GM23338 (cell line): ENCODE measurements around the gene FBXW4. TPM values are rescaled to one million over a fixed set of nuclear protein-coding genes. Genes with fewer than 3 reads are reported as not detected.

Experiments used
- ATAC-seq: fragments of 200-7000 bp; cut with Tn5 transposase; 3 replicates; pipeline ENCODE4 v1.9.1; 2020
- DNase-seq: peaks from one replicate; pipeline ENCODE4 v3.0.0-alpha.2; 2015; ENCODE audit warnings: low spot score
- H2AFZ ChIP-seq: fragments of 200-600 bp; sonication (generic); 2 replicates; pipeline ENCODE4 v1.8.0; 2016; ENCODE audit warnings: antibody characterized with exemption, mild to moderate bottlenecking, moderate library complexity
- H3F3A ChIP-seq: fragments of 200-600 bp; sonication (generic); replicated peaks from 2 replicates; pipeline ENCODE4 v1.8.0; 2017; ENCODE audit warnings: antibody characterized with exemption, mixed run types, low read depth
- H3K27ac ChIP-seq: fragments of 200-600 bp; sonication (generic); 2 replicates; pipeline ENCODE4 v1.6.1; 2016; ENCODE audit warnings: low read depth
- H3K27me3 ChIP-seq: fragments of 200-600 bp; sonication (generic); 2 replicates; pipeline ENCODE4 v1.8.0; 2016; ENCODE audit warnings: mild to moderate bottlenecking, mixed run types, moderate library complexity; ENCODE audit not compliant: insufficient read depth
- H3K36me3 ChIP-seq: fragments of 200-600 bp; sonication (generic); 2 replicates; pipeline ENCODE4 v1.8.0; 2016; ENCODE audit warnings: mild to moderate bottlenecking; ENCODE audit not compliant: insufficient read depth
- H3K4me1 ChIP-seq: fragments of 200-600 bp; sonication (generic); 2 replicates; pipeline ENCODE4 v1.8.0; 2016; ENCODE audit warnings: mild to moderate bottlenecking, moderate library complexity; ENCODE audit not compliant: insufficient read depth
- H3K4me2 ChIP-seq: fragments of 200-600 bp; sonication (generic); 2 replicates; pipeline ENCODE4 v1.7.1; 2017; ENCODE audit warnings: mixed run types
- H3K4me3 ChIP-seq: fragments of 200-600 bp; sonication (generic); 2 replicates; pipeline ENCODE4 v1.6.1; 2016; ENCODE audit warnings: mixed run types
- H3K79me2 ChIP-seq: fragments of 200-600 bp; sonication (generic); replicated peaks from 2 replicates; pipeline ENCODE4 v1.8.0; 2017; ENCODE audit warnings: mild to moderate bottlenecking; ENCODE audit not compliant: insufficient read depth
- H3K9me2 ChIP-seq: fragments of 200-600 bp; sonication (generic); 2 replicates; pipeline ENCODE4 v1.8.0; 2017; ENCODE audit not compliant: insufficient read depth
- H4K20me1 ChIP-seq: fragments of 200-600 bp; sonication (generic); replicated peaks from 2 replicates; pipeline ENCODE4 v1.8.0; 2017; ENCODE audit warnings: mild to moderate bottlenecking; ENCODE audit not compliant: insufficient read depth
- H3K27ac Mint-ChIP-seq: 2 replicates; pipeline ENCODE4 v1.8.0; 2020; ENCODE audit warnings: inconsistent platforms, mild to moderate bottlenecking, moderate library complexity, mixed read lengths
- H3K27me3 Mint-ChIP-seq: 3 replicates; pipeline ENCODE4 v1.8.0; 2022; ENCODE audit warnings: low read depth, mild to moderate bottlenecking, moderate library complexity, mixed read lengths, inconsistent platforms; ENCODE audit not compliant: insufficient read depth, poor library complexity
- H3K36me3 Mint-ChIP-seq: 3 replicates; pipeline ENCODE4 v1.8.0; 2021; ENCODE audit warnings: low read depth, mild to moderate bottlenecking, inconsistent platforms, moderate library complexity, mixed read lengths
- H3K4me1 Mint-ChIP-seq: 3 replicates; pipeline ENCODE4 v1.8.0; 2020; ENCODE audit warnings: mild to moderate bottlenecking, inconsistent platforms, mixed read lengths
- H3K4me3 Mint-ChIP-seq: 3 replicates; pipeline ENCODE4 v1.8.0; 2021; ENCODE audit warnings: moderate library complexity, mild to moderate bottlenecking, inconsistent platforms, mixed read lengths
- H3K9me3 Mint-ChIP-seq: 3 replicates; pipeline ENCODE4 v1.8.0; 2020; ENCODE audit warnings: moderate library complexity, mild to moderate bottlenecking, inconsistent platforms, mixed read lengths
- CREB1 ChIP-seq: fragments of 250-450 bp; sonication (Bioruptor Pico); IDR thresholded peaks from 2 replicates; pipeline ENCODE4 v1.5.0; 2020; ENCODE audit warnings: low read depth, mild to moderate bottlenecking, moderate library complexity
- CTCF ChIP-seq, 2 experiments: fragments of 200-600 bp in 1 of 2; sonication (generic) in 1 of 2; conservative IDR thresholded peaks; 2 replicates each; pipeline versions ENCODE4 v1.5.1 to v1.6.1; 2016 to 2017; ENCODE audit warnings: antibody characterized with exemption in 2 of 2, low read depth in 2 of 2, mild to moderate bottlenecking in 2 of 2, moderate library complexity in 1 of 2
- EZH2 ChIP-seq: fragments of 200-600 bp; sonication (generic); IDR thresholded peaks from one replicate; pipeline ENCODE4 v1.8.0; 2017; ENCODE audit warnings: antibody characterized with exemption, mild to moderate bottlenecking, low read depth; ENCODE audit not compliant: unreplicated experiment
- EZH2phosphoT487 ChIP-seq: fragments of 200-600 bp; sonication (generic); IDR thresholded peaks from one replicate; pipeline ENCODE4 v1.8.1; 2018; ENCODE audit warnings: antibody characterized with exemption; ENCODE audit not compliant: unreplicated experiment
- JUNB ChIP-seq: IDR thresholded peaks from one replicate; pipeline ENCODE4 v1.6.1; 2016; ENCODE audit warnings: antibody characterized with exemption; ENCODE audit not compliant: unreplicated experiment
- NANOG ChIP-seq: IDR thresholded peaks from 2 replicates; pipeline ENCODE4 v1.6.1; 2016; ENCODE audit warnings: antibody characterized with exemption, borderline replicate concordance
- POLR2AphosphoS5 ChIP-seq: IDR thresholded peaks from 2 replicates; pipeline ENCODE4 v1.6.1; 2016; ENCODE audit warnings: antibody characterized with exemption, low read depth
- STAT1 ChIP-seq: IDR thresholded peaks from one replicate; pipeline ENCODE4 v1.6.1; 2016; ENCODE audit warnings: antibody characterized with exemption; ENCODE audit not compliant: unreplicated experiment
- ZNF114 ChIP-seq: fragments of 250-450 bp; sonication (Bioruptor Pico); IDR thresholded peaks from 2 replicates; pipeline ENCODE4 v1.5.0; 2020; ENCODE audit warnings: mild to moderate bottlenecking, moderate library complexity
- ZNF331 ChIP-seq: fragments of 250-450 bp; sonication (Bioruptor Pico); IDR thresholded peaks from 2 replicates; pipeline ENCODE4 v1.5.0; 2020; ENCODE audit warnings: low read depth, mild to moderate bottlenecking, moderate library complexity
- polyA plus RNA-seq: library from polyadenylated mRNA; unstranded; fragments of >200 nt; fragmentation: Nextera tagmentation; extraction: Ambion mirVana; gene quantifications from 2 replicates; pipeline ENCODE4 v1.2.1, GENCODE V29; 2016
- total RNA-seq: library from RNA; depleted of rRNA; stranded (reverse); fragments of >200 nt; shearing (Covaris generic); gene quantifications from 2 replicates; pipeline ENCODE4 v1.2.3, GENCODE V29; 2014
- TF ChIP-seq, protein P1 (sequence below): IDR thresholded peaks from one replicate; pipeline ENCODE4 v1.6.1; 2018; ENCODE audit warnings: antibody characterized with exemption; ENCODE audit not compliant: unreplicated experiment
- TF ChIP-seq, protein P2 (sequence below): IDR thresholded peaks from 2 replicates; pipeline ENCODE4 v1.6.1; 2016; ENCODE audit warnings: antibody characterized with exemption
- TF ChIP-seq, protein P3 (sequence below): fragments of 250-450 bp; sonication (Bioruptor Pico); IDR thresholded peaks from 2 replicates; pipeline ENCODE4 v1.5.0; 2020; ENCODE audit warnings: mild to moderate bottlenecking, moderate library complexity

Gene FBXW4
- total and polyA plus RNA-seq, 2 experiments from 2014 or later: 8.0 to 18.6 TPM

GRCh38 chr10:101612086-101612485 is 82.9 kb downstream of the FBXW4 start:
- H3K9me3 Mint-ChIP-seq: no peaks in the 10 kb centered on the region
- ATAC-seq: no peak
- no peaks in the 10 kb centered on the region for H3K27me3 ChIP-seq

More at GRCh38 chr10:101612086-101612485, 82.9 kb downstream of the FBXW4 start:
- Histone ChIP-seq H3K79me2 (no peaks in the 10 kb centered on the region), H3K9me2 (no peaks in the 10 kb centered on the region), H3K4me3 (no peak overlapping the region), H3K27ac (no peak overlapping the region), H4K20me1 (no peaks in the 10 kb centered on the region), H3F3A (no peaks in the 10 kb centered on the region), H3K36me3 (no peaks in the 10 kb centered on the region), H2AFZ (no peak overlapping the region), H3K4me1 (peaks cover 21% of the 10 kb centered on the region), H3K4me2 (no peak overlapping the region)
- TF ChIP-seq STAT1 (no peak), CREB1 (CRISPR knock-in tag) (no peak), CTCF (conservative IDR thresholded peaks at IDR 0.05; ENCODE audit: low read depth in 2 of 2) (no peak), EZH2phosphoT487 (no peak), NANOG (no peak), ZNF331 (CRISPR knock-in tag) (no peak), EZH2 (no peak), ZNF114 (no peak), POLR2AphosphoS5 (no peak), JUNB (no peak)
- TF ChIP-seq, protein P1, sequence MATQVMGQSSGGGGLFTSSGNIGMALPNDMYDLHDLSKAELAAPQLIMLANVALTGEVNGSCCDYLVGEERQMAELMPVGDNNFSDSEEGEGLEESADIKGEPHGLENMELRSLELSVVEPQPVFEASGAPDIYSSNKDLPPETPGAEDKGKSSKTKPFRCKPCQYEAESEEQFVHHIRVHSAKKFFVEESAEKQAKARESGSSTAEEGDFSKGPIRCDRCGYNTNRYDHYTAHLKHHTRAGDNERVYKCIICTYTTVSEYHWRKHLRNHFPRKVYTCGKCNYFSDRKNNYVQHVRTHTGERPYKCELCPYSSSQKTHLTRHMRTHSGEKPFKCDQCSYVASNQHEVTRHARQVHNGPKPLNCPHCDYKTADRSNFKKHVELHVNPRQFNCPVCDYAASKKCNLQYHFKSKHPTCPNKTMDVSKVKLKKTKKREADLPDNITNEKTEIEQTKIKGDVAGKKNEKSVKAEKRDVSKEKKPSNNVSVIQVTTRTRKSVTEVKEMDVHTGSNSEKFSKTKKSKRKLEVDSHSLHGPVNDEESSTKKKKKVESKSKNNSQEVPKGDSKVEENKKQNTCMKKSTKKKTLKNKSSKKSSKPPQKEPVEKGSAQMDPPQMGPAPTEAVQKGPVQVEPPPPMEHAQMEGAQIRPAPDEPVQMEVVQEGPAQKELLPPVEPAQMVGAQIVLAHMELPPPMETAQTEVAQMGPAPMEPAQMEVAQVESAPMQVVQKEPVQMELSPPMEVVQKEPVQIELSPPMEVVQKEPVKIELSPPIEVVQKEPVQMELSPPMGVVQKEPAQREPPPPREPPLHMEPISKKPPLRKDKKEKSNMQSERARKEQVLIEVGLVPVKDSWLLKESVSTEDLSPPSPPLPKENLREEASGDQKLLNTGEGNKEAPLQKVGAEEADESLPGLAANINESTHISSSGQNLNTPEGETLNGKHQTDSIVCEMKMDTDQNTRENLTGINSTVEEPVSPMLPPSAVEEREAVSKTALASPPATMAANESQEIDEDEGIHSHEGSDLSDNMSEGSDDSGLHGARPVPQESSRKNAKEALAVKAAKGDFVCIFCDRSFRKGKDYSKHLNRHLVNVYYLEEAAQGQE: no peak
- TF ChIP-seq, protein P2, sequence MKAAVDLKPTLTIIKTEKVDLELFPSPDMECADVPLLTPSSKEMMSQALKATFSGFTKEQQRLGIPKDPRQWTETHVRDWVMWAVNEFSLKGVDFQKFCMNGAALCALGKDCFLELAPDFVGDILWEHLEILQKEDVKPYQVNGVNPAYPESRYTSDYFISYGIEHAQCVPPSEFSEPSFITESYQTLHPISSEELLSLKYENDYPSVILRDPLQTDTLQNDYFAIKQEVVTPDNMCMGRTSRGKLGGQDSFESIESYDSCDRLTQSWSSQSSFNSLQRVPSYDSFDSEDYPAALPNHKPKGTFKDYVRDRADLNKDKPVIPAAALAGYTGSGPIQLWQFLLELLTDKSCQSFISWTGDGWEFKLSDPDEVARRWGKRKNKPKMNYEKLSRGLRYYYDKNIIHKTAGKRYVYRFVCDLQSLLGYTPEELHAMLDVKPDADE: no peak
- TF ChIP-seq, protein P3, sequence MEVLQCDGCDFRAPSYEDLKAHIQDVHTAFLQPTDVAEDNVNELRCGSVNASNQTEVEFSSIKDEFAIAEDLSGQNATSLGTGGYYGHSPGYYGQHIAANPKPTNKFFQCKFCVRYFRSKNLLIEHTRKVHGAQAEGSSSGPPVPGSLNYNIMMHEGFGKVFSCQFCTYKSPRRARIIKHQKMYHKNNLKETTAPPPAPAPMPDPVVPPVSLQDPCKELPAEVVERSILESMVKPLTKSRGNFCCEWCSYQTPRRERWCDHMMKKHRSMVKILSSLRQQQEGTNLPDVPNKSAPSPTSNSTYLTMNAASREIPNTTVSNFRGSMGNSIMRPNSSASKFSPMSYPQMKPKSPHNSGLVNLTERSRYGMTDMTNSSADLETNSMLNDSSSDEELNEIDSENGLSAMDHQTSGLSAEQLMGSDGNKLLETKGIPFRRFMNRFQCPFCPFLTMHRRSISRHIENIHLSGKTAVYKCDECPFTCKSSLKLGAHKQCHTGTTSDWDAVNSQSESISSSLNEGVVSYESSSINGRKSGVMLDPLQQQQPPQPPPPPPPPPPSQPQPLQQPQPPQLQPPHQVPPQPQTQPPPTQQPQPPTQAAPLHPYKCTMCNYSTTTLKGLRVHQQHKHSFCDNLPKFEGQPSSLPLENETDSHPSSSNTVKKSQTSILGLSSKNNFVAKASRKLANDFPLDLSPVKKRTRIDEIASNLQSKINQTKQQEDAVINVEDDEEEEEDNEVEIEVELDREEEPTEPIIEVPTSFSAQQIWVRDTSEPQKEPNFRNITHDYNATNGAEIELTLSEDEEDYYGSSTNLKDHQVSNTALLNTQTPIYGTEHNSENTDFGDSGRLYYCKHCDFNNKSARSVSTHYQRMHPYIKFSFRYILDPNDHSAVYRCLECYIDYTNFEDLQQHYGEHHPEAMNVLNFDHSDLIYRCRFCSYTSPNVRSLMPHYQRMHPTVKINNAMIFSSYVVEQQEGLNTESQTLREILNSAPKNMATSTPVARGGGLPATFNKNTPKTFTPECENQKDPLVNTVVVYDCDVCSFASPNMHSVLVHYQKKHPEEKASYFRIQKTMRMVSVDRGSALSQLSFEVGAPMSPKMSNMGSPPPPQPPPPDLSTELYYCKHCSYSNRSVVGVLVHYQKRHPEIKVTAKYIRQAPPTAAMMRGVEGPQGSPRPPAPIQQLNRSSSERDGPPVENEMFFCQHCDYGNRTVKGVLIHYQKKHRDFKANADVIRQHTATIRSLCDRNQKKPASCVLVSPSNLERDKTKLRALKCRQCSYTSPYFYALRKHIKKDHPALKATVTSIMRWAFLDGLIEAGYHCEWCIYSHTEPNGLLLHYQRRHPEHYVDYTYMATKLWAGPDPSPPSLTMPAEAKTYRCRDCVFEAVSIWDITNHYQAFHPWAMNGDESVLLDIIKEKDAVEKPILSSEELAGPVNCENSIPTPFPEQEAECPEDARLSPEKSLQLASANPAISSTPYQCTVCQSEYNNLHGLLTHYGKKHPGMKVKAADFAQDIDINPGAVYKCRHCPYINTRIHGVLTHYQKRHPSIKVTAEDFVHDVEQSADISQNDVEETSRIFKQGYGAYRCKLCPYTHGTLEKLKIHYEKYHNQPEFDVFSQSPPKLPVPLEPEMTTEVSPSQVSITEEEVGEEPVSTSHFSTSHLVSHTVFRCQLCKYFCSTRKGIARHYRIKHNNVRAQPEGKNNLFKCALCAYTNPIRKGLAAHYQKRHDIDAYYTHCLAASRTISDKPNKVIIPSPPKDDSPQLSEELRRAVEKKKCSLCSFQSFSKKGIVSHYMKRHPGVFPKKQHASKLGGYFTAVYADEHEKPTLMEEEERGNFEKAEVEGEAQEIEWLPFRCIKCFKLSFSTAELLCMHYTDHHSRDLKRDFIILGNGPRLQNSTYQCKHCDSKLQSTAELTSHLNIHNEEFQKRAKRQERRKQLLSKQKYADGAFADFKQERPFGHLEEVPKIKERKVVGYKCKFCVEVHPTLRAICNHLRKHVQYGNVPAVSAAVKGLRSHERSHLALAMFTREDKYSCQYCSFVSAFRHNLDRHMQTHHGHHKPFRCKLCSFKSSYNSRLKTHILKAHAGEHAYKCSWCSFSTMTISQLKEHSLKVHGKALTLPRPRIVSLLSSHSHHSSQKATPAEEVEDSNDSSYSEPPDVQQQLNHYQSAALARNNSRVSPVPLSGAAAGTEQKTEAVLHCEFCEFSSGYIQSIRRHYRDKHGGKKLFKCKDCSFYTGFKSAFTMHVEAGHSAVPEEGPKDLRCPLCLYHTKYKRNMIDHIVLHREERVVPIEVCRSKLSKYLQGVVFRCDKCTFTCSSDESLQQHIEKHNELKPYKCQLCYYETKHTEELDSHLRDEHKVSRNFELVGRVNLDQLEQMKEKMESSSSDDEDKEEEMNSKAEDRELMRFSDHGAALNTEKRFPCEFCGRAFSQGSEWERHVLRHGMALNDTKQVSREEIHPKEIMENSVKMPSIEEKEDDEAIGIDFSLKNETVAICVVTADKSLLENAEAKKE (CRISPR knock-in tag): no peak
- no peak for DNase-seq
- peaks cover 21% of the 10 kb centered on the region; the same call in 2 of the 3 replicates for H3K36me3 Mint-ChIP-seq
- no peak overlapping the region for H3K4me3 Mint-ChIP-seq
- peaks cover 18% of the 10 kb centered on the region for H3K27me3 Mint-ChIP-seq
- no peak overlapping the region for H3K27ac Mint-ChIP-seq
- H3K4me1 Mint-ChIP-seq: peaks cover 39% of the 10 kb centered on the region
